Fibroblast of lung (primary cell): ENCODE data around the gene MAOA. TPM values are rescaled to one million over a fixed set of nuclear protein-coding genes. Genes with fewer than 3 reads are reported as not detected.

Experiments
- DNase-seq, 2 donors: peaks; one replicate each; pipeline versions ENCODE4 v3.0.0 to v3.0.0-alpha.2; 2010; ENCODE audit warnings: low read depth in 2 of 2
- H2AFZ ChIP-seq: 2 replicates; pipeline ENCODE4 v1.5.1; 2012; ENCODE audit warnings: low read length, control low read depth, inconsistent platforms
- H3K27ac ChIP-seq: 2 replicates; pipeline ENCODE4 v1.5.1; 2011; ENCODE audit warnings: low read length, control low read depth; ENCODE audit not compliant: insufficient read depth
- H3K27me3 ChIP-seq: 2 replicates; pipeline ENCODE4 v1.5.1; 2011; ENCODE audit warnings: mild to moderate bottlenecking, low read length; ENCODE audit not compliant: control insufficient read depth, insufficient read depth
- H3K36me3 ChIP-seq: 2 replicates; pipeline ENCODE4 v1.5.1; 2011; ENCODE audit warnings: low read length; ENCODE audit not compliant: control insufficient read depth, insufficient read depth
- H3K4me1 ChIP-seq: 2 replicates; pipeline ENCODE4 v1.5.1; 2011; ENCODE audit warnings: low read length; ENCODE audit not compliant: control insufficient read depth, insufficient read depth; ENCODE audit errors: extremely low read depth
- H3K4me2 ChIP-seq: 2 replicates; pipeline ENCODE4 v1.5.1; 2011; ENCODE audit warnings: low read length, control low read depth; ENCODE audit not compliant: insufficient read depth; ENCODE audit errors: extremely low read depth
- H3K4me3 ChIP-seq, 4 experiments: fragments of 200-600 bp in 1 of 4; sonication (generic) in 1 of 4; replicated peaks in 1 of 4; 2 replicates each; pipeline ENCODE4 v1.5.1; 2011 to 2016; ENCODE audit warnings: low read length in 4 of 4, low read depth in 3 of 4, mild to moderate bottlenecking in 3 of 4, control low read depth in 2 of 4, inconsistent platforms in 1 of 4, mixed read lengths in 1 of 4; ENCODE audit not compliant: insufficient read depth in 1 of 4; ENCODE audit errors: control extremely low read depth in 1 of 4
- H3K79me2 ChIP-seq: 2 replicates; pipeline ENCODE4 v1.5.1; 2012; ENCODE audit warnings: mild to moderate bottlenecking, low read length, inconsistent platforms; ENCODE audit not compliant: control insufficient read depth, insufficient read depth
- H3K9ac ChIP-seq: 2 replicates; pipeline ENCODE4 v1.5.1; 2011; ENCODE audit warnings: mild to moderate bottlenecking, low read length, control low read depth; ENCODE audit not compliant: insufficient read depth
- H3K9me3 ChIP-seq: 2 replicates; pipeline ENCODE4 v1.5.1; 2012; ENCODE audit warnings: low read depth, low read length; ENCODE audit not compliant: control insufficient read depth, insufficient read depth
- H4K20me1 ChIP-seq: 2 replicates; pipeline ENCODE4 v1.5.1; 2011; ENCODE audit warnings: low read length; ENCODE audit not compliant: control insufficient read depth, insufficient read depth; ENCODE audit errors: extremely low read depth
- EZH2 ChIP-seq: IDR thresholded peaks from 2 replicates; pipeline ENCODE4 v1.5.1; 2012; ENCODE audit warnings: low read length, control low read depth, mild to moderate bottlenecking; ENCODE audit errors: missing control alignments
- polyA plus RNA-seq, 2 donors: library from polyadenylated mRNA; depleted of rRNA in 1 of 2; stranded (reverse) in 1 of 2; unstranded in 1 of 2; fragments of >200 nt; gene quantifications; 2 replicates each; pipeline ENCODE4 v1.2.1, GENCODE V29; 2011 to 2012; ENCODE audit warnings: missing spikeins in 1 of 2
- total RNA-seq: library from RNA; depleted of rRNA; stranded (reverse); fragments of >200 nt; gene quantifications from 2 replicates; pipeline ENCODE4 v1.2.1, GENCODE V29; 2014
- TF ChIP-seq, protein P1 (sequence below), 2 donors: IDR thresholded peaks in 1 of 2; conservative IDR thresholded peaks in 1 of 2; 1 replicate in 1 of 2; 2 replicates in 1 of 2; pipeline ENCODE4 v1.5.1; 2011 to 2012; ENCODE audit warnings: low read length in 2 of 2, control low read depth in 1 of 2, inconsistent platforms in 1 of 2, low read depth in 1 of 2, mild to moderate bottlenecking in 1 of 2

Gene MAOA
- total and polyA plus RNA-seq, 2 donors (not counting 1 experiment from before 2014, with no cell fraction given), result 12.8 to 27.6 TPM

DNA sequence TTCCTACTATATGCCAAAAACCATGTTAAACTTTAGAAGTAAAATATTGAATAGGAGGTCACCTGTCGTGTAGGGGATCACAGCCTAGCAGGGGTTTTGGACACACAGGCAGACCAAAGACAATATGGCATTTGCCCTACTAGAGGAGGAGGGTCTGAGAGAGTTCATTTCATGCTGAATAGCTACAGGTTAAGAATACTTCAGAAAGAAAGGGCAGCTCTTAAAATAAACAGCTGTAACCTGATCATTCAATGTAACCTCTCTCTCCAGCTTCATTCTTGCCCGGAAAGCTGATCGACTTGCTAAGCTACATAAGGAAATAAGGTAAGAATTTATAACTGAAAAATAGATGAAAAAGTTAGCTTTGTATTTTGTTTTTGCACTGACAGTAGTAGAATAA lies 79.9 kb downstream of the MAOA start:
- no peaks in the 10 kb centered on the region for H4K20me1 ChIP-seq
- no peak overlapping the region for H2AFZ ChIP-seq
- H3K27ac ChIP-seq, result no peak overlapping the region
- H3K36me3 ChIP-seq, result no peaks in the 10 kb centered on the region
- no peak overlapping the region for H3K4me3 ChIP-seq
- DNase-seq, result no peak
- TF ChIP-seq, protein P1, sequence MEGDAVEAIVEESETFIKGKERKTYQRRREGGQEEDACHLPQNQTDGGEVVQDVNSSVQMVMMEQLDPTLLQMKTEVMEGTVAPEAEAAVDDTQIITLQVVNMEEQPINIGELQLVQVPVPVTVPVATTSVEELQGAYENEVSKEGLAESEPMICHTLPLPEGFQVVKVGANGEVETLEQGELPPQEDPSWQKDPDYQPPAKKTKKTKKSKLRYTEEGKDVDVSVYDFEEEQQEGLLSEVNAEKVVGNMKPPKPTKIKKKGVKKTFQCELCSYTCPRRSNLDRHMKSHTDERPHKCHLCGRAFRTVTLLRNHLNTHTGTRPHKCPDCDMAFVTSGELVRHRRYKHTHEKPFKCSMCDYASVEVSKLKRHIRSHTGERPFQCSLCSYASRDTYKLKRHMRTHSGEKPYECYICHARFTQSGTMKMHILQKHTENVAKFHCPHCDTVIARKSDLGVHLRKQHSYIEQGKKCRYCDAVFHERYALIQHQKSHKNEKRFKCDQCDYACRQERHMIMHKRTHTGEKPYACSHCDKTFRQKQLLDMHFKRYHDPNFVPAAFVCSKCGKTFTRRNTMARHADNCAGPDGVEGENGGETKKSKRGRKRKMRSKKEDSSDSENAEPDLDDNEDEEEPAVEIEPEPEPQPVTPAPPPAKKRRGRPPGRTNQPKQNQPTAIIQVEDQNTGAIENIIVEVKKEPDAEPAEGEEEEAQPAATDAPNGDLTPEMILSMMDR (conservative IDR thresholded peaks at IDR 0.05 in 1 of 2, IDR thresholded peaks at IDR 0.05 in 1 of 2; ENCODE audit: low read depth in 1 of 2, low read length in 2 of 2), result no peak
- TF ChIP-seq EZH2, result no peak
- H3K4me2 ChIP-seq, result no peak overlapping the region
- H3K79me2 ChIP-seq, result no peaks in the 10 kb centered on the region
- no peak overlapping the region for H3K9ac ChIP-seq
- no peaks in the 10 kb centered on the region for H3K27me3 ChIP-seq
- H3K4me1 ChIP-seq, result no peaks in the 10 kb centered on the region
- H3K9me3 ChIP-seq, result no peaks in the 10 kb centered on the region

DNA sequence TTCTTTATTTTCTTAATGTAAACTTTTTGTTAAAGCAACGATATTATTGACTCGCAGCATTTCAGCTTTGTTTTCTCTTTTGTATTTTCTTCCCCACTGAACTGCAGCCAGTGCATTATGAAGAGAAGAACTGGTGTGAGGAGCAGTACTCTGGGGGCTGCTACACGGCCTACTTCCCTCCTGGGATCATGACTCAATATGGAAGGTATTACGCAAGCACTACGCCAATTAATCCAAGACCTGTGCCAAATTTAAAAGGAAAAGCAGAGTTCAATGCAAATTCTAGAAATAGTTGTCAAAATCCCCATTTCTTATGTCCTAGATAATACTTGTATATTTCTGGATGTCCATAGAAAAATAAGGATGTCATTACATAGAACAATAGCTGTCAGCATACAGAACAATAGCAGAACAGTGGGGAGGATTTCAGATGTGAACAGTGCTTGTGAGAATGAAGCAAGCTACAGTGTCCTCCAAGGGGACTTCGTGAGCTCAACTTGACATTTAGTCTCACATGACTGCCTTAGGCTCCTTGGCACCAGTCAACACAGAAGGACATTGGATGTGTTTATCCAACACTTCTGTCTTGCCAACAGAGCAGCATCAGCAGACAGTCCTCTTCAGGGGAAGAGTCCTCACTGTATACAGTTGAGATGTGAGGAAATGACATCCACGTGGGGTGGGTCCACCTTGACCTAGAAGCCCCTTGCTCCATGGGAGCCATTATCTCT lies 85.9 kb downstream of the MAOA start:
- Histone ChIP-seq H3K9ac (no peak overlapping the region), H3K27ac (no peak overlapping the region), H3K79me2 (no peaks in the 10 kb centered on the region), H2AFZ (no peak overlapping the region), H3K36me3 (no peaks in the 10 kb centered on the region), H3K4me1 (no peaks in the 10 kb centered on the region), H3K4me2 (no peak overlapping the region), H3K27me3 (no peaks in the 10 kb centered on the region), H3K4me3 (no peak overlapping the region), H3K9me3 (no peaks in the 10 kb centered on the region), H4K20me1 (no peaks in the 10 kb centered on the region)
- DNase-seq, result peak; percentile 35 to 74
- no peak for TF ChIP-seq EZH2
- TF ChIP-seq, protein P1 (conservative IDR thresholded peaks at IDR 0.05 in 1 of 2, IDR thresholded peaks at IDR 0.05 in 1 of 2; ENCODE audit: low read depth in 1 of 2, low read length in 2 of 2), result no peak

DNA sequence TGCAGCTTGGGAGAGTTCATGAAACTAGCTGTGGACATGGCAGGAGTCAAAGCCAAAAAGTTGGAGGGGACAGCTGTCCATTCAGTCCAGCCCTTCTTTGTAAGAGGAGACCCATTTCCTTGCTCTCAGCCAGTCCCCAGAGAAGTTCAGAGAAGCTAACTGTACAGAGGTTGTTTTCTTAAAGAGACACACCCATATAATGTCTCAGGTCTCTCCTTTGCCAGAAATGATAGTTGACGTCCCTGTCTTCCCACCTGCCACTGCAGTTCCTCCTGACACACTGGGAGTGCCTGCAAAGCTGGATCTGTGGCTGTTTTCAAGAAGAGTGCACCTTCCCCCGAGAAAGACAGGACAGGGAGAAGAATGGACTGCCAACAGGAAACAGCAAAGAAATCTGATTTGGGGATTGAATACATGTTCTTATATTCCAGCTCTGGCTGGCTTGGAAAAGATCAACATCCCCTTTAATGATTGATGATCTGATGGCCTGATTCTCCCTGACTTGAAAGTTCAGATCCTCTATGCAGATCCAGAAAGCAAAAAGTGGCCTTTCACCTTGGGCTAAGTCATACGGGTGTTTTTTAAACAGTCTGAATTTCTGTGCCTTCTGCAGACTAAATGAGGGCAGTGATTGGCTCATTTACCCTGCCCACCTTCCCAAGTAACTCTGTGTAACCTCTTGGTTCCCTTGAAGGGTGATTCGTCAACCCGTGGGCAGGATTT lies 87.2 kb downstream of the MAOA start:
- Histone ChIP-seq H3K79me2 (no peaks in the 10 kb centered on the region), H3K4me2 (no peak overlapping the region), H4K20me1 (no peaks in the 10 kb centered on the region), H3K27me3 (no peaks in the 10 kb centered on the region), H3K4me3 (no peak overlapping the region), H2AFZ (no peak overlapping the region), H3K27ac (no peak overlapping the region), H3K4me1 (no peaks in the 10 kb centered on the region), H3K36me3 (no peaks in the 10 kb centered on the region), H3K9ac (no peak overlapping the region), H3K9me3 (no peaks in the 10 kb centered on the region)
- no peak for DNase-seq
- no peak for TF ChIP-seq EZH2
- TF ChIP-seq, protein P1 (conservative IDR thresholded peaks at IDR 0.05 in 1 of 2, IDR thresholded peaks at IDR 0.05 in 1 of 2; ENCODE audit: low read depth in 1 of 2, low read length in 2 of 2), result no peak
